ENCODE data around the gene NFYC. TPM values are rescaled to one million over a fixed set of nuclear protein-coding genes. Genes with fewer than 3 reads are reported as not detected.

The NFYC gene
- total and polyA plus RNA-seq, 2 experiments from 2014 or later = 36.2 to 42.7 TPM

DNA sequence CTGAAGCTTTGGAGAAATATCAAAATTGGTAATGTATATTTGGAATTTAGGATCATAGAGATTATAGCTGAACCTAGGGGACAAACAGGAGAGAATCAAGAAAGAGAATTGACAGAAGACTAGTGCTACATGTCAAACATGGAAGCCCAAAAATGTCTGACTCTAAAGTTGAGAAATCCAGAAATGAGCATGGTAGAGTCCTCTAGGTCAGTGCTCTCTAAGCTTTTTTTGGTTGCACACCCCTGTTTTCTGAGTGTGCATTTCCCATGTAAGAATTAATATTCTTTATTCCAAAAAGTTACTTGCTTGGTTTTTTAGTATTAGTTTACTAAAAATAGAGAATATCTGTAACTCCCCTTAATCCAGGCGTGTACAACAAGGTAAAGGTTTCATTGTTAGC, 25.6 kb downstream of the NFYC start:
- DNase-seq (ENCODE audit: low spot score) = no peak
- peaks cover 4% of the 10 kb centered on the region for H3K4me1 ChIP-seq (ENCODE audit: insufficient read depth)
- no peaks in the 10 kb centered on the region for H3K27me3 ChIP-seq (ENCODE audit: insufficient read depth)
- H3K79me2 ChIP-seq (replicated peaks; ENCODE audit: insufficient read depth) = peaks cover 99% of the 10 kb centered on the region
- TF ChIP-seq POLR2AphosphoS5 (IDR thresholded peaks at IDR 0.05; ENCODE audit: low read depth) = no peak
- TF ChIP-seq STAT1 (IDR thresholded peaks at IDR 0.05; ENCODE audit: unreplicated experiment) = no peak
- TF ChIP-seq EZH2phosphoT487 (IDR thresholded peaks at IDR 0.05; ENCODE audit: unreplicated experiment) = no peak
- TF ChIP-seq REST (IDR thresholded peaks at IDR 0.05; ENCODE audit: unreplicated experiment) = no peak
- TF ChIP-seq, protein P1, sequence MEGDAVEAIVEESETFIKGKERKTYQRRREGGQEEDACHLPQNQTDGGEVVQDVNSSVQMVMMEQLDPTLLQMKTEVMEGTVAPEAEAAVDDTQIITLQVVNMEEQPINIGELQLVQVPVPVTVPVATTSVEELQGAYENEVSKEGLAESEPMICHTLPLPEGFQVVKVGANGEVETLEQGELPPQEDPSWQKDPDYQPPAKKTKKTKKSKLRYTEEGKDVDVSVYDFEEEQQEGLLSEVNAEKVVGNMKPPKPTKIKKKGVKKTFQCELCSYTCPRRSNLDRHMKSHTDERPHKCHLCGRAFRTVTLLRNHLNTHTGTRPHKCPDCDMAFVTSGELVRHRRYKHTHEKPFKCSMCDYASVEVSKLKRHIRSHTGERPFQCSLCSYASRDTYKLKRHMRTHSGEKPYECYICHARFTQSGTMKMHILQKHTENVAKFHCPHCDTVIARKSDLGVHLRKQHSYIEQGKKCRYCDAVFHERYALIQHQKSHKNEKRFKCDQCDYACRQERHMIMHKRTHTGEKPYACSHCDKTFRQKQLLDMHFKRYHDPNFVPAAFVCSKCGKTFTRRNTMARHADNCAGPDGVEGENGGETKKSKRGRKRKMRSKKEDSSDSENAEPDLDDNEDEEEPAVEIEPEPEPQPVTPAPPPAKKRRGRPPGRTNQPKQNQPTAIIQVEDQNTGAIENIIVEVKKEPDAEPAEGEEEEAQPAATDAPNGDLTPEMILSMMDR (conservative IDR thresholded peaks at IDR 0.05; ENCODE audit: low read depth in 2 of 2) = no peak
- TF ChIP-seq JUNB (IDR thresholded peaks at IDR 0.05; ENCODE audit: unreplicated experiment) = no peak
- no peak for TF ChIP-seq ETS1 (IDR thresholded peaks at IDR 0.05)
- no peak for TF ChIP-seq CREB1 (CRISPR knock-in tag; IDR thresholded peaks at IDR 0.05; ENCODE audit: low read depth)
- TF ChIP-seq EZH2 (IDR thresholded peaks at IDR 0.05; ENCODE audit: low read depth, unreplicated experiment) = no peak
- no peak for TF ChIP-seq NANOG (IDR thresholded peaks at IDR 0.05; ENCODE audit: borderline replicate concordance)
- no peak for TF ChIP-seq ZNF331 (CRISPR knock-in tag; IDR thresholded peaks at IDR 0.05; ENCODE audit: low read depth)
- no peak for TF ChIP-seq ZNF114 (CRISPR knock-in tag; IDR thresholded peaks at IDR 0.05)
- TF ChIP-seq, protein P2, sequence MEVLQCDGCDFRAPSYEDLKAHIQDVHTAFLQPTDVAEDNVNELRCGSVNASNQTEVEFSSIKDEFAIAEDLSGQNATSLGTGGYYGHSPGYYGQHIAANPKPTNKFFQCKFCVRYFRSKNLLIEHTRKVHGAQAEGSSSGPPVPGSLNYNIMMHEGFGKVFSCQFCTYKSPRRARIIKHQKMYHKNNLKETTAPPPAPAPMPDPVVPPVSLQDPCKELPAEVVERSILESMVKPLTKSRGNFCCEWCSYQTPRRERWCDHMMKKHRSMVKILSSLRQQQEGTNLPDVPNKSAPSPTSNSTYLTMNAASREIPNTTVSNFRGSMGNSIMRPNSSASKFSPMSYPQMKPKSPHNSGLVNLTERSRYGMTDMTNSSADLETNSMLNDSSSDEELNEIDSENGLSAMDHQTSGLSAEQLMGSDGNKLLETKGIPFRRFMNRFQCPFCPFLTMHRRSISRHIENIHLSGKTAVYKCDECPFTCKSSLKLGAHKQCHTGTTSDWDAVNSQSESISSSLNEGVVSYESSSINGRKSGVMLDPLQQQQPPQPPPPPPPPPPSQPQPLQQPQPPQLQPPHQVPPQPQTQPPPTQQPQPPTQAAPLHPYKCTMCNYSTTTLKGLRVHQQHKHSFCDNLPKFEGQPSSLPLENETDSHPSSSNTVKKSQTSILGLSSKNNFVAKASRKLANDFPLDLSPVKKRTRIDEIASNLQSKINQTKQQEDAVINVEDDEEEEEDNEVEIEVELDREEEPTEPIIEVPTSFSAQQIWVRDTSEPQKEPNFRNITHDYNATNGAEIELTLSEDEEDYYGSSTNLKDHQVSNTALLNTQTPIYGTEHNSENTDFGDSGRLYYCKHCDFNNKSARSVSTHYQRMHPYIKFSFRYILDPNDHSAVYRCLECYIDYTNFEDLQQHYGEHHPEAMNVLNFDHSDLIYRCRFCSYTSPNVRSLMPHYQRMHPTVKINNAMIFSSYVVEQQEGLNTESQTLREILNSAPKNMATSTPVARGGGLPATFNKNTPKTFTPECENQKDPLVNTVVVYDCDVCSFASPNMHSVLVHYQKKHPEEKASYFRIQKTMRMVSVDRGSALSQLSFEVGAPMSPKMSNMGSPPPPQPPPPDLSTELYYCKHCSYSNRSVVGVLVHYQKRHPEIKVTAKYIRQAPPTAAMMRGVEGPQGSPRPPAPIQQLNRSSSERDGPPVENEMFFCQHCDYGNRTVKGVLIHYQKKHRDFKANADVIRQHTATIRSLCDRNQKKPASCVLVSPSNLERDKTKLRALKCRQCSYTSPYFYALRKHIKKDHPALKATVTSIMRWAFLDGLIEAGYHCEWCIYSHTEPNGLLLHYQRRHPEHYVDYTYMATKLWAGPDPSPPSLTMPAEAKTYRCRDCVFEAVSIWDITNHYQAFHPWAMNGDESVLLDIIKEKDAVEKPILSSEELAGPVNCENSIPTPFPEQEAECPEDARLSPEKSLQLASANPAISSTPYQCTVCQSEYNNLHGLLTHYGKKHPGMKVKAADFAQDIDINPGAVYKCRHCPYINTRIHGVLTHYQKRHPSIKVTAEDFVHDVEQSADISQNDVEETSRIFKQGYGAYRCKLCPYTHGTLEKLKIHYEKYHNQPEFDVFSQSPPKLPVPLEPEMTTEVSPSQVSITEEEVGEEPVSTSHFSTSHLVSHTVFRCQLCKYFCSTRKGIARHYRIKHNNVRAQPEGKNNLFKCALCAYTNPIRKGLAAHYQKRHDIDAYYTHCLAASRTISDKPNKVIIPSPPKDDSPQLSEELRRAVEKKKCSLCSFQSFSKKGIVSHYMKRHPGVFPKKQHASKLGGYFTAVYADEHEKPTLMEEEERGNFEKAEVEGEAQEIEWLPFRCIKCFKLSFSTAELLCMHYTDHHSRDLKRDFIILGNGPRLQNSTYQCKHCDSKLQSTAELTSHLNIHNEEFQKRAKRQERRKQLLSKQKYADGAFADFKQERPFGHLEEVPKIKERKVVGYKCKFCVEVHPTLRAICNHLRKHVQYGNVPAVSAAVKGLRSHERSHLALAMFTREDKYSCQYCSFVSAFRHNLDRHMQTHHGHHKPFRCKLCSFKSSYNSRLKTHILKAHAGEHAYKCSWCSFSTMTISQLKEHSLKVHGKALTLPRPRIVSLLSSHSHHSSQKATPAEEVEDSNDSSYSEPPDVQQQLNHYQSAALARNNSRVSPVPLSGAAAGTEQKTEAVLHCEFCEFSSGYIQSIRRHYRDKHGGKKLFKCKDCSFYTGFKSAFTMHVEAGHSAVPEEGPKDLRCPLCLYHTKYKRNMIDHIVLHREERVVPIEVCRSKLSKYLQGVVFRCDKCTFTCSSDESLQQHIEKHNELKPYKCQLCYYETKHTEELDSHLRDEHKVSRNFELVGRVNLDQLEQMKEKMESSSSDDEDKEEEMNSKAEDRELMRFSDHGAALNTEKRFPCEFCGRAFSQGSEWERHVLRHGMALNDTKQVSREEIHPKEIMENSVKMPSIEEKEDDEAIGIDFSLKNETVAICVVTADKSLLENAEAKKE (CRISPR knock-in tag; IDR thresholded peaks at IDR 0.05) = no peak
- H3K4me1 Mint-ChIP-seq = peaks cover 18% of the 10 kb centered on the region
- no peaks in the 10 kb centered on the region for H3K9me3 Mint-ChIP-seq
- no peak for ATAC-seq
- no peak overlapping the region for H2AFZ ChIP-seq
- H3K9me2 ChIP-seq (ENCODE audit: insufficient read depth) = no peaks in the 10 kb centered on the region
- H3K4me3 ChIP-seq = no peak overlapping the region
- no peak overlapping the region for H3K27ac ChIP-seq (ENCODE audit: low read depth)
- H3F3A ChIP-seq (replicated peaks; ENCODE audit: low read depth) = no peaks in the 10 kb centered on the region
- H3K27ac Mint-ChIP-seq = no peak overlapping the region
- H3K36me3 Mint-ChIP-seq (ENCODE audit: low read depth) = peaks cover 15% of the 10 kb centered on the region; the same call in 2 of the 3 replicates
- no peak overlapping the region for H3K4me3 Mint-ChIP-seq
- peaks cover 18% of the 10 kb centered on the region for H4K20me1 ChIP-seq (replicated peaks; ENCODE audit: insufficient read depth)
- H3K4me2 ChIP-seq = no peak overlapping the region
- no peaks in the 10 kb centered on the region for H3K36me3 ChIP-seq (ENCODE audit: insufficient read depth)
- H3K27me3 Mint-ChIP-seq (ENCODE audit: insufficient read depth, low read depth, poor library complexity) = peaks cover 2% of the 10 kb centered on the region

All from GM23338 (cell line).